Fibroblast of pulmonary artery (primary cell): ENCODE data around the gene TRIM69.

ENCODE experiments used
- DNase-seq: peaks from one replicate; pipeline ENCODE4 v3.0.0-alpha.2; 2010; ENCODE audit warnings: low read depth
- H3K4me3 ChIP-seq: replicated peaks from 2 replicates; pipeline ENCODE4 v1.5.1; 2011; ENCODE audit warnings: low read depth, mild to moderate bottlenecking, control low read depth, low read length, moderate library complexity
- CTCF ChIP-seq: IDR thresholded peaks from 2 replicates; pipeline ENCODE4 v1.5.1; 2011; ENCODE audit warnings: mild to moderate bottlenecking, control low read depth, low read length, inconsistent platforms; ENCODE audit errors: missing control alignments

TRIM69 gene

GRCh38 chr15:44812029-44812517 is 75.7 kb downstream of the TRIM69 start:
- TF ChIP-seq CTCF, result no peak
- no peak overlapping the region for H3K4me3 ChIP-seq
- no peak for DNase-seq

- H3K4me3 ChIP-seq, result no peak overlapping the region
- TF ChIP-seq CTCF, result no peak
- DNase-seq, result no peak
Observed at GRCh38 chr15:44813231-44813630, 76.9 kb downstream of the TRIM69 start.
